Upper lobe of left lung (tissue), 6 donors: ENCODE measurements around the gene RRAS2. TPM values are rescaled to one million over a fixed set of nuclear protein-coding genes. Genes with fewer than 3 reads are reported as not detected.
A peak's percentile ranks its signal among the peaks of the same experiment; 100 is the strongest.
"Not testable (repeated sequence)": the region's sequence is repeated elsewhere in the genome, so short reads cannot be mapped to it uniquely, and the experiment has no call there.

Experiments
- ATAC-seq, 2 donors: fragments of 200-7000 bp; cut with Tn5 transposase; one replicate each; pipeline ENCODE4 v1.9.1; 2022; ENCODE audit warnings: mild to moderate bottlenecking in 2 of 2, moderate library complexity in 2 of 2; ENCODE audit not compliant: low FRiP score in 2 of 2
- DNase-seq, 2 donors: peaks; one replicate each; pipeline ENCODE4 v3.0.0-alpha.2; 2019 to 2020
- H3K27ac ChIP-seq, 4 donors: fragments of 200-600 bp; sonication (generic); one replicate each; pipeline ENCODE4 v1.5.1; 2016 to 2019
- H3K27me3 ChIP-seq, 4 donors: fragments of 200-600 bp; sonication (generic); one replicate each; pipeline ENCODE4 v1.5.1; 2017 to 2019
- H3K36me3 ChIP-seq, 4 donors: fragments of 200-600 bp; sonication (generic); one replicate each; pipeline ENCODE4 v1.5.1; 2016 to 2019
- H3K4me1 ChIP-seq, 4 donors: fragments of 200-600 bp; sonication (generic); one replicate each; pipeline ENCODE4 v1.5.1; 2018 to 2019
- H3K4me3 ChIP-seq, 4 donors: fragments of 200-600 bp; sonication (generic); one replicate each; pipeline ENCODE4 v1.5.1; 2017 to 2019; ENCODE audit warnings: mild to moderate bottlenecking in 2 of 4, moderate library complexity in 1 of 4
- H3K9me3 ChIP-seq, 4 donors: fragments of 200-600 bp; sonication (generic); one replicate each; pipeline ENCODE4 v1.5.1; 2018 to 2019
- EP300 ChIP-seq, 4 donors: sonication (generic); formaldehyde crosslinking; IDR thresholded peaks; one replicate each; pipeline ENCODE4 v1.5.1; 2017; ENCODE audit warnings: antibody characterized with exemption in 4 of 4, control low read depth in 2 of 4
- POLR2A ChIP-seq, 4 donors: fragments of 450-650 bp; IDR thresholded peaks; one replicate each; pipeline ENCODE4 v1.5.1; 2016 to 2017; ENCODE audit warnings: antibody characterized with exemption in 4 of 4, mild to moderate bottlenecking in 2 of 4
- POLR2AphosphoS5 ChIP-seq, 2 donors: sonication (generic); formaldehyde crosslinking; IDR thresholded peaks; one replicate each; pipeline ENCODE4 v1.5.1; 2017; ENCODE audit warnings: antibody characterized with exemption in 2 of 2
- WGBS, 2 donors: methylation state at CpG; one replicate each; pipeline ENCODE4 v1.1.5; 2017 to 2018; 5-methylcytosine and 5-hydroxymethylcytosine counted together
- total RNA-seq, 6 donors: library from RNA; depleted of rRNA in 4 of 6; stranded (reverse); fragments of >200 nt in 4 of 6; gene quantifications; one replicate each; pipeline versions ENCODE4 v1.1.0 to v1.2.1, GENCODE V29; 2016 to 2021
- TF ChIP-seq, protein P1 (sequence below), 6 experiments: fragments of 450-650 bp in 4 of 6; fragments of 200-600 bp in 2 of 6; sonication (generic) in 2 of 6; IDR thresholded peaks; one replicate each; pipeline ENCODE4 v1.5.1; 2016 to 2019; ENCODE audit warnings: antibody characterized with exemption in 6 of 6
- donor health status: DM: no; HTN: no; CAD: no; lungs with moderate emphysema.
- donor health status: DM: no; HTN: yes; CAD: no; lungs with severe emphysema.

The RRAS2 gene
- total RNA-seq, 6 donors from 2014 or later, result 23.0 to 70.4 (median 40.2) TPM

DNA sequence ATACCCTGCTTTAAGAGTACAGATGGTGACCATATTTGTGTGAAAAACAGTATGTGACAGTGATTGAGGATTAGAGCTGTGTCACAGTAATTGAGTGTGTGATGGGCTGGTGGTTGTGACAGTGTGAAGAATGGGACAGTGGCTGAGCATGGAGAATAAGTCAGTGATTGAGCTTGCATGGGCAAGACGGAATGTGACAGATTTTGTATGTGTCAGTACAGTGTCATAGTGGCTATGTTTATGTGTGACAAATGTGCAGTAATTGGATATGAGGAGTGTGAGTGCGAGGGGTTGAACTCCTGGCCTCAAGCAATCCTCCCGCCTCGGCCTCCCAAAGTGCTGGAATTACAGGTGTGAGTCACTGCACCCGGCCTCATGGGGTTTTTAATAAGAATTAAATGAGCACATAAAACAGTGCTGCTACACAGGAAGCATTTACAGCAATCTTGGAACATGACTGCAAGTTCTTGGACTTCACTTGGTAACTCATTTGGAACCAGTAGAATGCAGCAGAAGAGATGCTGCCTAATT, 583 bp upstream of the RRAS2 start:
- WGBS, 2 donors, result 80 to 81% methylated on average over 5 of the region's 5 CpGs
- H3K27me3 ChIP-seq, result no peaks in the 10 kb centered on the region
- TF ChIP-seq, protein P1, sequence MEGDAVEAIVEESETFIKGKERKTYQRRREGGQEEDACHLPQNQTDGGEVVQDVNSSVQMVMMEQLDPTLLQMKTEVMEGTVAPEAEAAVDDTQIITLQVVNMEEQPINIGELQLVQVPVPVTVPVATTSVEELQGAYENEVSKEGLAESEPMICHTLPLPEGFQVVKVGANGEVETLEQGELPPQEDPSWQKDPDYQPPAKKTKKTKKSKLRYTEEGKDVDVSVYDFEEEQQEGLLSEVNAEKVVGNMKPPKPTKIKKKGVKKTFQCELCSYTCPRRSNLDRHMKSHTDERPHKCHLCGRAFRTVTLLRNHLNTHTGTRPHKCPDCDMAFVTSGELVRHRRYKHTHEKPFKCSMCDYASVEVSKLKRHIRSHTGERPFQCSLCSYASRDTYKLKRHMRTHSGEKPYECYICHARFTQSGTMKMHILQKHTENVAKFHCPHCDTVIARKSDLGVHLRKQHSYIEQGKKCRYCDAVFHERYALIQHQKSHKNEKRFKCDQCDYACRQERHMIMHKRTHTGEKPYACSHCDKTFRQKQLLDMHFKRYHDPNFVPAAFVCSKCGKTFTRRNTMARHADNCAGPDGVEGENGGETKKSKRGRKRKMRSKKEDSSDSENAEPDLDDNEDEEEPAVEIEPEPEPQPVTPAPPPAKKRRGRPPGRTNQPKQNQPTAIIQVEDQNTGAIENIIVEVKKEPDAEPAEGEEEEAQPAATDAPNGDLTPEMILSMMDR (IDR thresholded peaks at IDR 0.05), result no peak
- no peak for TF ChIP-seq POLR2A (IDR thresholded peaks at IDR 0.05)
- TF ChIP-seq POLR2AphosphoS5 (IDR thresholded peaks at IDR 0.05), result no peak
- no peak for TF ChIP-seq EP300 (IDR thresholded peaks at IDR 0.05)
- no peaks in the 10 kb centered on the region for H3K36me3 ChIP-seq
- no peak for ATAC-seq
- H3K4me3 ChIP-seq, result peak overlapping the region; percentile 77 to 88 (median 82)
- H3K4me1 ChIP-seq, result peaks cover 9 to 21% (median 13%) of the 10 kb centered on the region in 4 donors
- DNase-seq, result no peak
- no peaks in the 10 kb centered on the region for H3K9me3 ChIP-seq
- peak overlapping the region in 2 of 4 donors; percentile 71 to 79 for H3K27ac ChIP-seq

DNA sequence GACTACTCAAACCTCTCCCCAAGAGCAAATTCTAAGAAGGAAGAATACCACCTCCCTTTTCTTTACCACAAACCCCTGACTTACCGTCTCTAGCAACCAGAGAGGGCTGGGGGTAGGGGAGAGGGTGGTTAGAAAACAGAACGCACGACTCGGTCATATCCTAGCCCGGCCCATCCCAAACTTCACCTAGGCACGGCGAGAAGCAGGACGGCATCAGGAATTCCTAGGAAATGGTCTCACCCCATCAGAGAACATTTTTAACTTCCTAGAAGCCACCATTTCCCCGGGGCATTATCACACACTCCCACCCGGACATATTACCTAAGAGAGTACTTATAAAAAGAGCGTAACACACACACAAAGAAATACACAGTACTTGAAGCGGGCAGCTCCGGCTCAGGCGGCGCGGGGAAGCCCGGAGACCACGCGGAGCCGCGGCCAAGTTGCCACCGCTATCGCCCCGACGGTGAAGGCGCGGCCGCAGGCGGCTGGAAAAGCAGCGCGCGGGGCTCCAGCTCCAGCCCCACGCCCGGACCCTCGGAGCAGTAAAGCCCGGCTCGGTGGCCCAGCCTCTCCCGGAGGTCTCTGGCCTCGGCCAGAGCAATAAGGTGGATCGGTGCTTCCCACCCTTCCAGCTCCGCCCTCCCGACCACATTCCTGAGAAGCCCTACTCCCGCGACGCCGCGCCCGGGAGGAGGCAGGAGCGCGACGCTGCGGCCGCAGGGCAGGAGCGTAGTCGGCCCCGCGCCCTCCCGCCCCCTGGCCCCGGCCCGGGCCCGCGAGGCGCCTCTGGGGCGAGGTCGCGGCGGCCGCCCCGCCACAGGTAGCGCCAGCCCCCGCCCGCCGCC, 878 bp downstream of the RRAS2 start:
- peak overlapping the region; percentile 71 to 95 (median 84) for H3K27ac ChIP-seq
- H3K9me3 ChIP-seq, result no peaks in the 10 kb centered on the region
- H3K36me3 ChIP-seq, result no peaks in the 10 kb centered on the region
- DNase-seq (peak; percentile 66 to 92), ATAC-seq (peak; percentile 80 to 85)
- peaks cover 9 to 21% (median 13%) of the 10 kb centered on the region in 4 donors for H3K4me1 ChIP-seq
- no peaks in the 10 kb centered on the region for H3K27me3 ChIP-seq
- peak in 1 of 4 donors; percentile 78 for TF ChIP-seq POLR2A (IDR thresholded peaks at IDR 0.05)
- TF ChIP-seq, protein P1 (IDR thresholded peaks at IDR 0.05), result no peak
- WGBS, 2 donors, result 0% methylated on average over 23 to 33 of the region's 73 CpGs
- peak overlapping the region; percentile 78 to 88 (median 82) for H3K4me3 ChIP-seq

DNA sequence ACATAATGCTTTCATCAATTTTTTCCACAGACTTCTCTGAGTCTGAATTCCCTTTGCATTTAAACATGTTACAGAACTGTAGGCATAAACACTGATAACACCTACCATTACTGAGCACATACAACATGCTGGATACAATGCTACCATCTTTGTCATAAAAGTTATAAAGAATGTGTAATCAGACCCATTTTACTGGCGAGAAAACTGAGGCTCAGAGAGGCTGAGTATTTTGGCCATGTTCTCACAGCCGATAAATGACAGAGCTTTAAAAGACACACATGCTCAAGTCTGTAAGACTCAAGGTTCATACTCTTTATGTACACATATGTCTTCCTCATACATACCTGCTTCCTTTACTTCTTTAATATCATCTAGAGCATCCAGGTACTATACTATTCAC, 2.6 kb downstream of the RRAS2 start:
- no peak overlapping the region for H3K4me3 ChIP-seq
- no peak overlapping the region for H3K27ac ChIP-seq
- ATAC-seq, result no peak
- H3K9me3 ChIP-seq, result no peaks in the 10 kb centered on the region
- no peaks in the 10 kb centered on the region for H3K36me3 ChIP-seq
- no peak for TF ChIP-seq POLR2A (IDR thresholded peaks at IDR 0.05)
- no peaks in the 10 kb centered on the region for H3K27me3 ChIP-seq
- peaks cover 9 to 21% (median 13%) of the 10 kb centered on the region in 4 donors for H3K4me1 ChIP-seq
- no peak for DNase-seq
- 95 to 98% methylated on average over 2 of the region's 2 CpGs for WGBS, 2 donors

DNA sequence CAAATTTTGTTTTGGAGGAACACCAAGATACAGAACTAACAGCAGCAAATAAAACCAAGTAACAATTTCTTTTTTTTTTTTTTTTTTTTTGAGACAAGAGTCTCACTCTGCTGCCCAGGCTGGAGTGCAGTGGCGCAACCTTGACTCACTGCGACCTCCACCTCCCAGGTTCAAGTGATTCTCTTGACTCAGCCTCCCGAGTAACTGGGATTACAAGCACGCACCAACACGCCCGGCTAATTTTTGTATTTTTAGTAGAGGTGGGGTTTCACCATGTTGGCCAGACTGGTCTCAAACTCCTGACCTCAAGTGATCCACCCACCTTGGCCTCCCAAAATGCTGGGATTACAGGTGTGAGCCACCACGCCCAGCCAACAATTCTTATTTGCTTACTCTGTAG, 4.4 kb downstream of the RRAS2 start:
- not testable (repeated sequence) for DNase-seq, ATAC-seq, H3K4me3 ChIP-seq, H3K36me3 ChIP-seq, H3K9me3 ChIP-seq, H3K27ac ChIP-seq, H3K27me3 ChIP-seq
- peaks cover 9 to 20% (median 12%) of the 10 kb centered on the region in 4 donors for H3K4me1 ChIP-seq
- WGBS, 2 donors, result 92 to 100% methylated on average over 7 of the region's 7 CpGs

DNA sequence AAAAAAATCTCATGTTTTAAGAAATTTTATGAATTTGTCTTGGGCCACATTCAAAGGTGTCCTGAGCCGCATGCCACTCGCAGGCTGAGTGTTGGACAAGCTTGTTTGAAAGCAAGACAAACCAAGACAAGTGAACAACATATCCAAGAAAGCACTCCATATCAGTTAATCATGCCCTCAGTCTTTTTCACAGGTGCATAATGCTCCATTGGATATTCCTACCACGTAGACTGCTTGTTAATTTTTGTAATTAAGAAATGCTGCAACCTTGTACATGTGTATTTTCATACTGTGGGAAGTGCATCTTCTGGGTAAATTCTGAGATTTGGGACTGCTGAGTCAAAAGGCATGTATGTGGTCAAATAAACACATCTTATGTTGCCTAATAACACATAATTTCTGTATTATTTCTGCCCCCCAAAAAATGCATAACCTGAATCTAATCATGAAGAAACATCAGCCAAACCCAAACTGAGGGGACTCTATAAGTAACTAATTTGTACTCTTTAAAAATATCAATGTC, 8.2 kb downstream of the RRAS2 start:
- whole genome bisulfite sequencing, 2 donors, result 93 to 97% methylated on average over 3 of the region's 3 CpGs
- H3K27me3 ChIP-seq, result no peaks in the 10 kb centered on the region
- no peak overlapping the region for H3K4me3 ChIP-seq
- TF ChIP-seq POLR2A (IDR thresholded peaks at IDR 0.05) (no peak), EP300 (IDR thresholded peaks at IDR 0.05) (no peak), POLR2AphosphoS5 (IDR thresholded peaks at IDR 0.05) (no peak)
- TF ChIP-seq, protein P1 (IDR thresholded peaks at IDR 0.05), result no peak
- H3K4me1 ChIP-seq, result no peaks in the 10 kb centered on the region
- no peak for ATAC-seq
- no peaks in the 10 kb centered on the region for H3K9me3 ChIP-seq
- H3K36me3 ChIP-seq, result no peaks in the 10 kb centered on the region
- H3K27ac ChIP-seq, result no peak overlapping the region
- DNase-seq, result no peak
